GM23338 (cell line): ENCODE results near the gene PARL. TPM values are rescaled to one million over a fixed set of nuclear protein-coding genes. Genes with fewer than 3 reads are reported as not detected.

Experiments
- ATAC-seq: fragments of 200-7000 bp; cut with Tn5 transposase; 3 replicates; pipeline ENCODE4 v1.9.1; 2020
- DNase-seq: peaks from one replicate; pipeline ENCODE4 v3.0.0-alpha.2; 2015; ENCODE audit warnings: low spot score
- H2AFZ ChIP-seq: fragments of 200-600 bp; sonication (generic); 2 replicates; pipeline ENCODE4 v1.8.0; 2016; ENCODE audit warnings: antibody characterized with exemption, mild to moderate bottlenecking, moderate library complexity
- H3F3A ChIP-seq: fragments of 200-600 bp; sonication (generic); replicated peaks from 2 replicates; pipeline ENCODE4 v1.8.0; 2017; ENCODE audit warnings: antibody characterized with exemption, mixed run types, low read depth
- H3K27ac ChIP-seq: fragments of 200-600 bp; sonication (generic); 2 replicates; pipeline ENCODE4 v1.6.1; 2016; ENCODE audit warnings: low read depth
- H3K27me3 ChIP-seq: fragments of 200-600 bp; sonication (generic); 2 replicates; pipeline ENCODE4 v1.8.0; 2016; ENCODE audit warnings: mild to moderate bottlenecking, mixed run types, moderate library complexity; ENCODE audit not compliant: insufficient read depth
- H3K36me3 ChIP-seq: fragments of 200-600 bp; sonication (generic); 2 replicates; pipeline ENCODE4 v1.8.0; 2016; ENCODE audit warnings: mild to moderate bottlenecking; ENCODE audit not compliant: insufficient read depth
- H3K4me1 ChIP-seq: fragments of 200-600 bp; sonication (generic); 2 replicates; pipeline ENCODE4 v1.8.0; 2016; ENCODE audit warnings: mild to moderate bottlenecking, moderate library complexity; ENCODE audit not compliant: insufficient read depth
- H3K4me2 ChIP-seq: fragments of 200-600 bp; sonication (generic); 2 replicates; pipeline ENCODE4 v1.7.1; 2017; ENCODE audit warnings: mixed run types
- H3K4me3 ChIP-seq: fragments of 200-600 bp; sonication (generic); 2 replicates; pipeline ENCODE4 v1.6.1; 2016; ENCODE audit warnings: mixed run types
- H3K79me2 ChIP-seq: fragments of 200-600 bp; sonication (generic); replicated peaks from 2 replicates; pipeline ENCODE4 v1.8.0; 2017; ENCODE audit warnings: mild to moderate bottlenecking; ENCODE audit not compliant: insufficient read depth
- H3K9me2 ChIP-seq: fragments of 200-600 bp; sonication (generic); 2 replicates; pipeline ENCODE4 v1.8.0; 2017; ENCODE audit not compliant: insufficient read depth
- H4K20me1 ChIP-seq: fragments of 200-600 bp; sonication (generic); replicated peaks from 2 replicates; pipeline ENCODE4 v1.8.0; 2017; ENCODE audit warnings: mild to moderate bottlenecking; ENCODE audit not compliant: insufficient read depth
- H3K27ac Mint-ChIP-seq: 2 replicates; pipeline ENCODE4 v1.8.0; 2020; ENCODE audit warnings: inconsistent platforms, mild to moderate bottlenecking, moderate library complexity, mixed read lengths
- H3K27me3 Mint-ChIP-seq: 3 replicates; pipeline ENCODE4 v1.8.0; 2022; ENCODE audit warnings: low read depth, mild to moderate bottlenecking, moderate library complexity, mixed read lengths, inconsistent platforms; ENCODE audit not compliant: insufficient read depth, poor library complexity
- H3K36me3 Mint-ChIP-seq: 3 replicates; pipeline ENCODE4 v1.8.0; 2021; ENCODE audit warnings: low read depth, mild to moderate bottlenecking, inconsistent platforms, moderate library complexity, mixed read lengths
- H3K4me1 Mint-ChIP-seq: 3 replicates; pipeline ENCODE4 v1.8.0; 2020; ENCODE audit warnings: mild to moderate bottlenecking, inconsistent platforms, mixed read lengths
- H3K4me3 Mint-ChIP-seq: 3 replicates; pipeline ENCODE4 v1.8.0; 2021; ENCODE audit warnings: moderate library complexity, mild to moderate bottlenecking, inconsistent platforms, mixed read lengths
- H3K9me3 Mint-ChIP-seq: 3 replicates; pipeline ENCODE4 v1.8.0; 2020; ENCODE audit warnings: moderate library complexity, mild to moderate bottlenecking, inconsistent platforms, mixed read lengths
- CREB1 ChIP-seq: fragments of 250-450 bp; sonication (Bioruptor Pico); IDR thresholded peaks from 2 replicates; pipeline ENCODE4 v1.5.0; 2020; ENCODE audit warnings: low read depth, mild to moderate bottlenecking, moderate library complexity
- EZH2 ChIP-seq: fragments of 200-600 bp; sonication (generic); IDR thresholded peaks from one replicate; pipeline ENCODE4 v1.8.0; 2017; ENCODE audit warnings: antibody characterized with exemption, mild to moderate bottlenecking, low read depth; ENCODE audit not compliant: unreplicated experiment
- EZH2phosphoT487 ChIP-seq: fragments of 200-600 bp; sonication (generic); IDR thresholded peaks from one replicate; pipeline ENCODE4 v1.8.1; 2018; ENCODE audit warnings: antibody characterized with exemption; ENCODE audit not compliant: unreplicated experiment
- NANOG ChIP-seq: IDR thresholded peaks from 2 replicates; pipeline ENCODE4 v1.6.1; 2016; ENCODE audit warnings: antibody characterized with exemption, borderline replicate concordance
- POLR2AphosphoS5 ChIP-seq: IDR thresholded peaks from 2 replicates; pipeline ENCODE4 v1.6.1; 2016; ENCODE audit warnings: antibody characterized with exemption, low read depth
- REST ChIP-seq: IDR thresholded peaks from one replicate; pipeline ENCODE4 v1.6.1; 2018; ENCODE audit warnings: antibody characterized with exemption; ENCODE audit not compliant: unreplicated experiment
- ZNF114 ChIP-seq: fragments of 250-450 bp; sonication (Bioruptor Pico); IDR thresholded peaks from 2 replicates; pipeline ENCODE4 v1.5.0; 2020; ENCODE audit warnings: mild to moderate bottlenecking, moderate library complexity
- ZNF331 ChIP-seq: fragments of 250-450 bp; sonication (Bioruptor Pico); IDR thresholded peaks from 2 replicates; pipeline ENCODE4 v1.5.0; 2020; ENCODE audit warnings: low read depth, mild to moderate bottlenecking, moderate library complexity
- ZNF462 ChIP-seq: fragments of 250-450 bp; sonication (Bioruptor Pico); IDR thresholded peaks from 2 replicates; pipeline ENCODE4 v1.5.0; 2020; ENCODE audit warnings: mild to moderate bottlenecking, moderate library complexity
- polyA plus RNA-seq: library from polyadenylated mRNA; unstranded; fragments of >200 nt; fragmentation: Nextera tagmentation; extraction: Ambion mirVana; gene quantifications from 2 replicates; pipeline ENCODE4 v1.2.1, GENCODE V29; 2016
- total RNA-seq: library from RNA; depleted of rRNA; stranded (reverse); fragments of >200 nt; shearing (Covaris generic); gene quantifications from 2 replicates; pipeline ENCODE4 v1.2.3, GENCODE V29; 2014

Gene PARL
- total and polyA plus RNA-seq, 2 experiments from 2014 or later = 67.5 to 78.7 TPM

GRCh38 chr3:183811638-183812037 is 73.0 kb downstream of the PARL start:
- Histone ChIP-seq H2AFZ (no peak overlapping the region), H3K9me2 (no peaks in the 10 kb centered on the region), H3K4me1 (no peaks in the 10 kb centered on the region), H3K27ac (no peak overlapping the region), H3K27me3 (no peaks in the 10 kb centered on the region), H4K20me1 (peaks cover 4% of the 10 kb centered on the region), H3K4me3 (no peak overlapping the region), H3K4me2 (no peak overlapping the region), H3K36me3 (peaks cover 31% of the 10 kb centered on the region), H3K79me2 (no peaks in the 10 kb centered on the region), H3F3A (no peaks in the 10 kb centered on the region; the same call in 1 of the 2 replicates)
- Mint-ChIP-seq H3K27ac (no peak overlapping the region), H3K4me3 (no peak overlapping the region), H3K36me3 (peaks cover 68% of the 10 kb centered on the region), H3K27me3 (peaks cover 11% of the 10 kb centered on the region), H3K9me3 (no peaks in the 10 kb centered on the region), H3K4me1 (no peaks in the 10 kb centered on the region)
- no peak for TF ChIP-seq POLR2AphosphoS5
- DNase-seq = no peak
- ATAC-seq = no peak

GRCh38 chr3:183810643-183811594 is 73.8 kb downstream of the PARL start:
- no peak overlapping the region; the same call in 1 of the 2 replicates for H3K27ac Mint-ChIP-seq
- peaks cover 36% of the 10 kb centered on the region for H3K36me3 ChIP-seq
- peaks cover 67% of the 10 kb centered on the region for H3K36me3 Mint-ChIP-seq
- TF ChIP-seq ZNF462 (CRISPR knock-in tag) = no peak
- no peak for TF ChIP-seq REST
- TF ChIP-seq ZNF114 (CRISPR knock-in tag) = no peak
- no peak for TF ChIP-seq EZH2phosphoT487
- no peak for TF ChIP-seq ZNF331 (CRISPR knock-in tag)
- TF ChIP-seq EZH2 = no peak
- TF ChIP-seq CREB1 (CRISPR knock-in tag) = no peak
- TF ChIP-seq NANOG = no peak
- no peak for TF ChIP-seq POLR2AphosphoS5

More at GRCh38 chr3:183810643-183811594, 73.8 kb downstream of the PARL start:
- H3K4me2 ChIP-seq = no peak overlapping the region
- no peak overlapping the region for H3K27ac ChIP-seq
- no peaks in the 10 kb centered on the region for H3K4me1 Mint-ChIP-seq
- H3K27me3 Mint-ChIP-seq = peaks cover 8% of the 10 kb centered on the region
- no peaks in the 10 kb centered on the region; the same call in 1 of the 2 replicates for H3F3A ChIP-seq
- H3K9me3 Mint-ChIP-seq = no peaks in the 10 kb centered on the region
- no peak for ATAC-seq
- DNase-seq = no peak
- no peaks in the 10 kb centered on the region for H3K27me3 ChIP-seq
- H3K79me2 ChIP-seq = no peaks in the 10 kb centered on the region
- no peak overlapping the region for H2AFZ ChIP-seq
- no peak overlapping the region for H3K4me3 Mint-ChIP-seq
- no peaks in the 10 kb centered on the region for H3K9me2 ChIP-seq
- H3K4me3 ChIP-seq = no peak overlapping the region
- H3K4me1 ChIP-seq = no peaks in the 10 kb centered on the region
- peaks cover 7% of the 10 kb centered on the region for H4K20me1 ChIP-seq
